ENCODE data around the gene SOS1.

SOS1 gene

DNA sequence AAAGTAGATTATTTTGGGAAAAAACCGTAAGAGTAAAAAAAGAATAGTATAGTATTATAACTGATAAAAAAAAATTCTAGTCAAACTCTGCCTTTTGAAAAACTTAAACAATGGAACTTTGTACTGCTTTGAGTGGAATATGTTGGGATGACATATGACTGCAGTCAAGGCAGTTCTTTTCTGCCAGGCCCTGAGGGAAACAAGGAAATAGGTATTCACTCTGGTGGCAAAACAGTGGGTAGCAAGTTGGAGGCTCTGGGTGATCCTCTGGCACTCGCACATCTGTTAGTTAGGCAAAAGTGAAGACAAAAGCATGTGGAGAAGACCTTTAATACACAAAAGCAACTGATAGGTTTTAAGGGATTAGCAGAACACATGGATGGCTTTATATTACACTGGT lies 129.0 kb downstream of the SOS1 start:
- no peak overlapping the region for H3K4me3 ChIP-seq
- H3K27me3 ChIP-seq = no peaks in the 10 kb centered on the region
- intact Hi-C loops (cut with DNase I; ENCODE audit: low total_unique reads) = no loop called here
- TF ChIP-seq, protein P1, sequence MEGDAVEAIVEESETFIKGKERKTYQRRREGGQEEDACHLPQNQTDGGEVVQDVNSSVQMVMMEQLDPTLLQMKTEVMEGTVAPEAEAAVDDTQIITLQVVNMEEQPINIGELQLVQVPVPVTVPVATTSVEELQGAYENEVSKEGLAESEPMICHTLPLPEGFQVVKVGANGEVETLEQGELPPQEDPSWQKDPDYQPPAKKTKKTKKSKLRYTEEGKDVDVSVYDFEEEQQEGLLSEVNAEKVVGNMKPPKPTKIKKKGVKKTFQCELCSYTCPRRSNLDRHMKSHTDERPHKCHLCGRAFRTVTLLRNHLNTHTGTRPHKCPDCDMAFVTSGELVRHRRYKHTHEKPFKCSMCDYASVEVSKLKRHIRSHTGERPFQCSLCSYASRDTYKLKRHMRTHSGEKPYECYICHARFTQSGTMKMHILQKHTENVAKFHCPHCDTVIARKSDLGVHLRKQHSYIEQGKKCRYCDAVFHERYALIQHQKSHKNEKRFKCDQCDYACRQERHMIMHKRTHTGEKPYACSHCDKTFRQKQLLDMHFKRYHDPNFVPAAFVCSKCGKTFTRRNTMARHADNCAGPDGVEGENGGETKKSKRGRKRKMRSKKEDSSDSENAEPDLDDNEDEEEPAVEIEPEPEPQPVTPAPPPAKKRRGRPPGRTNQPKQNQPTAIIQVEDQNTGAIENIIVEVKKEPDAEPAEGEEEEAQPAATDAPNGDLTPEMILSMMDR (IDR thresholded peaks at IDR 0.05) = no peak
- H3K27ac ChIP-seq = no peak overlapping the region
- no peak for DNase-seq
- no peaks in the 10 kb centered on the region for H3K4me1 ChIP-seq
- H3K36me3 ChIP-seq = peaks cover 41 to 58% (median 58%) of the 10 kb centered on the region in 3 donors
- H3K9me3 ChIP-seq = no peaks in the 10 kb centered on the region

DNA sequence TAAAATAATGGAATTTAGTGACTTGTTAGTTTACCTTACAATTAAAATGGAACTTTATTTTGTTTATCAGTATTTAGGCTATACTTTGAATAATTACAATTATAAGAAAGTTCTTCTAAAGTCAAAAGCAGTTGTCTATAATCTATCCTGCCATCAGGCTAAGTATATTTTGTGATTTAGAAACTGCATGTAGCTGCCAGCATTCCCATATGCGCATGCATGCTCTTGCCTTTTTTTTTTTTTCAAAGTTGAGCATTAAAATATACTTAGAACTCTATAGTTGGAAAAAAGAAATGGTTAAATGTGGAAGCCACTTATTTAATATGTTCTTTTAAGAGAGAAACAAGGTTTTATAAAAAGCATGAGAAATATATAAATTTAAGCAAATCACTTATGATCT lies 132.1 kb downstream of the SOS1 start:
- Histone ChIP-seq H3K27ac (no peak overlapping the region), H3K9me3 (no peaks in the 10 kb centered on the region), H3K4me3 (no peak overlapping the region), H3K36me3 (peaks cover 46 to 57% (median 51%) of the 10 kb centered on the region in 3 donors), H3K4me1 (no peaks in the 10 kb centered on the region), H3K27me3 (no peaks in the 10 kb centered on the region)
- no peak for DNase-seq
- intact Hi-C loops (cut with DNase I; ENCODE audit: low total_unique reads) = no loop called here
- TF ChIP-seq, protein P1 (IDR thresholded peaks at IDR 0.05) = no peak

GRCh38 chr2:38982498-38982897 lies 138.4 kb downstream of the SOS1 start:
- no peak for DNase-seq
- peaks cover 22 to 33% (median 31%) of the 10 kb centered on the region in 3 donors for H3K36me3 ChIP-seq
- no peaks in the 10 kb centered on the region for H3K27me3 ChIP-seq
- H3K9me3 ChIP-seq = no peaks in the 10 kb centered on the region
- H3K4me3 ChIP-seq = no peak overlapping the region
- intact Hi-C loops (cut with DNase I; ENCODE audit: low total_unique reads) = no loop called here
- no peaks in the 10 kb centered on the region for H3K4me1 ChIP-seq
- H3K27ac ChIP-seq = no peak overlapping the region
- TF ChIP-seq, protein P1 (IDR thresholded peaks at IDR 0.05) = no peak

GRCh38 chr2:38981670-38982357 lies 139.0 kb downstream of the SOS1 start:
- no peak overlapping the region for H3K27ac ChIP-seq
- no peak overlapping the region for H3K4me3 ChIP-seq
- H3K36me3 ChIP-seq = peaks cover 15 to 28% (median 24%) of the 10 kb centered on the region in 3 donors
- intact Hi-C loops (cut with DNase I; ENCODE audit: low total_unique reads) = no loop called here
- H3K4me1 ChIP-seq = no peaks in the 10 kb centered on the region
- no peaks in the 10 kb centered on the region for H3K27me3 ChIP-seq
- no peak for DNase-seq
- H3K9me3 ChIP-seq = no peaks in the 10 kb centered on the region
- TF ChIP-seq, protein P1 (IDR thresholded peaks at IDR 0.05) = no peak

GRCh38 chr2:38981003-38981669 lies 139.7 kb downstream of the SOS1 start:
- Histone ChIP-seq H3K27ac (no peak overlapping the region), H3K4me3 (no peak overlapping the region), H3K9me3 (no peaks in the 10 kb centered on the region), H3K27me3 (no peaks in the 10 kb centered on the region), H3K36me3 (peaks cover 8 to 21% (median 18%) of the 10 kb centered on the region in 3 donors), H3K4me1 (no peaks in the 10 kb centered on the region)
- DNase-seq = no peak
- intact Hi-C loops (cut with DNase I; ENCODE audit: low total_unique reads) = no loop called here
- TF ChIP-seq, protein P1 (IDR thresholded peaks at IDR 0.05) = no peak
